ENCODE measurements around the gene AMDHD2. TPM values are rescaled to one million over a fixed set of nuclear protein-coding genes. Genes with fewer than 3 reads are reported as not detected.
"Not testable (repeated sequence)": the region's sequence is repeated elsewhere in the genome, so short reads cannot be mapped to it uniquely, and the experiment has no call there.

Gene AMDHD2
- total and polyA plus RNA-seq, 10 donors, result 37.8 to 94.0 (median 70.6) TPM

DNA sequence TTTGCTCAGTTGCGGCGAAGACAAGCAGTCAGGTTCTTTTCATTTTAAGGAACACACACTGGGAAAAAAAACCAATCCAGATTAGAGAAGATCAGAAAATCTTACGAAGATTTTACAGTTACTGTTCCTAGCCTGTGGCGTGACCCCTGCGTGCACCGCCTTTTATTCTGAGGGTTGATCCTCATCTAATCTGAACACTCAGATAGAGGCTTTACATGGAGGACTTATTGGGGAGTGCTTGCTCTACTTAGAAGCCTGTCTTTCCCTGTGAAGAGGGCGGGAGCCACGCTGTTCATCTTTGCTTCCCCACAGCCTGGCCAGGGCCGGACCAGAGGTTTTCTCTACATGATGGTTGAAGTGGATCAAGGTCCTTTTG is 43.8 kb upstream of the AMDHD2 start:
- 92 to 93% (median 93%) methylated on average over 9 of the region's 9 CpGs for WGBS, 5 donors
- TF ChIP-seq, protein P1, sequence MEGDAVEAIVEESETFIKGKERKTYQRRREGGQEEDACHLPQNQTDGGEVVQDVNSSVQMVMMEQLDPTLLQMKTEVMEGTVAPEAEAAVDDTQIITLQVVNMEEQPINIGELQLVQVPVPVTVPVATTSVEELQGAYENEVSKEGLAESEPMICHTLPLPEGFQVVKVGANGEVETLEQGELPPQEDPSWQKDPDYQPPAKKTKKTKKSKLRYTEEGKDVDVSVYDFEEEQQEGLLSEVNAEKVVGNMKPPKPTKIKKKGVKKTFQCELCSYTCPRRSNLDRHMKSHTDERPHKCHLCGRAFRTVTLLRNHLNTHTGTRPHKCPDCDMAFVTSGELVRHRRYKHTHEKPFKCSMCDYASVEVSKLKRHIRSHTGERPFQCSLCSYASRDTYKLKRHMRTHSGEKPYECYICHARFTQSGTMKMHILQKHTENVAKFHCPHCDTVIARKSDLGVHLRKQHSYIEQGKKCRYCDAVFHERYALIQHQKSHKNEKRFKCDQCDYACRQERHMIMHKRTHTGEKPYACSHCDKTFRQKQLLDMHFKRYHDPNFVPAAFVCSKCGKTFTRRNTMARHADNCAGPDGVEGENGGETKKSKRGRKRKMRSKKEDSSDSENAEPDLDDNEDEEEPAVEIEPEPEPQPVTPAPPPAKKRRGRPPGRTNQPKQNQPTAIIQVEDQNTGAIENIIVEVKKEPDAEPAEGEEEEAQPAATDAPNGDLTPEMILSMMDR (IDR thresholded peaks at IDR 0.05 in 8 of 11, conservative IDR thresholded peaks at IDR 0.05 in 3 of 11), result no peak
- TF ChIP-seq POLR2A (IDR thresholded peaks at IDR 0.05) (no peak), POLR2AphosphoS5 (IDR thresholded peaks at IDR 0.05) (no peak)
- Histone ChIP-seq H3K4me3 (peak overlapping the region in 1 of 8 donors; percentile 93), H3K9me3 (no peaks in the 10 kb centered on the region), H3K4me1 (peaks cover 7 to 56% (median 39%) of the 10 kb centered on the region in 6 donors), H3K27me3 (replicated peaks in 1 of 7) (peaks cover 0 to 31% (median 24%) of the 10 kb centered on the region in 7 donors), H3K36me3 (peaks cover 0 to 13% (median 0%) of the 10 kb centered on the region in 6 donors), H3K27ac (no peak overlapping the region)
- no peak for DNase-seq
- intact Hi-C loops (cut with DNase I; ENCODE audit: low total_unique reads), result no loop called here

DNA sequence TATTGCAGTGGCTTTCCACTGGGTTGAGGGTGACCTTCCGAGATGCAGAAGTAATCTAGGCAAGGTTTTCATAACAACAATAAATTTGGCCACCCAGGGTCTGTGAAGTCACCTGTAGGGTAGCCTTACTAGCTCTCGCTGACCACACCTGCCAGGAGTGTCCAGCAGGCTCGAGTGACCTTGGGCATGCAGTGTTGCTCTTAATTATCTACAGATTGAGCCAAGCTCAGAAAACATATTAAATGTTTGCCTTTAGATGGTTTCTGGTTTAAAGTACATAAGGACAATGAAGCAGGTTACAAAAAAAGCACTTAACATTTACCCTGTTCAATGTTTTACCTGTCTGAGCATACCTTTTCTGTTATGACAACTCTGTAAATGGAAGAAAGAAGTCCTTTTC is 43.4 kb upstream of the AMDHD2 start:
- TF ChIP-seq POLR2AphosphoS5 (IDR thresholded peaks at IDR 0.05) (no peak), POLR2A (IDR thresholded peaks at IDR 0.05) (no peak)
- TF ChIP-seq, protein P1 (IDR thresholded peaks at IDR 0.05 in 8 of 11, conservative IDR thresholded peaks at IDR 0.05 in 3 of 11), result no peak
- intact Hi-C loops (cut with DNase I; ENCODE audit: low total_unique reads), result no loop called here
- peaks cover 0 to 27% (median 20%) of the 10 kb centered on the region in 7 donors for H3K27me3 ChIP-seq (replicated peaks in 1 of 7)
- peaks cover 0 to 13% (median 0%) of the 10 kb centered on the region in 6 donors for H3K36me3 ChIP-seq
- H3K9me3 ChIP-seq, result no peaks in the 10 kb centered on the region
- DNase-seq, result no peak
- H3K27ac ChIP-seq, result no peak overlapping the region
- WGBS, 5 donors, result 83 to 94% (median 89%) methylated on average over 3 of the region's 3 CpGs
- peaks cover 7 to 52% (median 35%) of the 10 kb centered on the region in 6 donors for H3K4me1 ChIP-seq
- H3K4me3 ChIP-seq, result no peak overlapping the region

DNA sequence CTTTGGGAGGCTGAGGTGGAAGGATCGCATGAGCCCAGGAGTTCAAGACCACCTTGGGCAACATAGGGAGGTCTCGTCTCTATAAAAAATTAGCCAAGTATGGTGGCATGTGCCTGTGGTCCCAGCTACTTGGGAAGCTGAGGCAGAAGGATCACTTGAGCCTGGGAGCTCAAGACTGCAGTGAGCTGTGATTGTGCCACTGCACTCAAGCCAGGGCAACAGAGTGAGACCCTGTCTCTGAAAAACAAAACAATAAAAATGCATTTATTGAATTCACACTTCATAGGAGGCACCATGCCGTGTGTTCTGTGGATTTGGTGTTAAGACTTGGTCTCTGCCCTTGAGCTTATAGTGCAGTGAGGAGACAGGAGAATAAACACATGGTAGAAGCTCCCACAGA is 42.8 kb upstream of the AMDHD2 start:
- H3K27ac ChIP-seq, result no peak overlapping the region
- no peak for DNase-seq
- 94 to 98% (median 97%) methylated on average over 3 of the region's 3 CpGs for WGBS, 5 donors

DNA sequence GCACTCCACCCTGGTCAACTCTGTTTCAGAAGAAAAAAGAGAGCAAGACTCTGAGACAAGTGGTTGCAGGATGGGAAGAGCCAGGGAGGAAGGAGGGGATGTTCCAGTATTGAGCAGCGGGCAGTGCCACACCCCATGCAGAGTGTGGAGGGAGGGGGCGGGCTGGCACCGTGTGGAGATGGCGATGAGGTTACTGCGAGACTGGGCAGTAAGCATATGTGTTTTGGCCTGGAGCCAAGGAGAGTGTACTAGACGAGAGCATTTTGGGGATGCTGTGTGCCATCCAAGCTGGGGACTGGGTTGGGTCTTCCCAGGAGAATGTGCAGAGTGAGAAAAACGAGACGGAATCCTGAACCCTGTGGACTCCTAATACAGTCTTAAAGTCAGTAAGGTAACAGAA is 41.9 kb upstream of the AMDHD2 start:
- Histone ChIP-seq H3K9me3 (no peaks in the 10 kb centered on the region), H3K27me3 (replicated peaks in 1 of 7) (peaks cover 0 to 12% (median 4%) of the 10 kb centered on the region in 7 donors), H3K36me3 (peaks cover 0 to 13% (median 0%) of the 10 kb centered on the region in 6 donors), H3K4me3 (no peak overlapping the region), H3K4me1 (peaks cover 7 to 50% (median 24%) of the 10 kb centered on the region in 6 donors), H3K27ac (no peak overlapping the region)
- intact Hi-C loops (cut with DNase I; ENCODE audit: low total_unique reads), result no loop called here
- 74 to 86% (median 80%) methylated on average over 8 of the region's 8 CpGs for WGBS, 5 donors
- DNase-seq, result no peak
- TF ChIP-seq POLR2AphosphoS5 (IDR thresholded peaks at IDR 0.05), result no peak
- TF ChIP-seq POLR2A (IDR thresholded peaks at IDR 0.05), result no peak
- TF ChIP-seq, protein P1 (IDR thresholded peaks at IDR 0.05 in 8 of 11, conservative IDR thresholded peaks at IDR 0.05 in 3 of 11), result no peak

More for the DNA sequence above, 42.8 kb upstream of the AMDHD2 start:
- Histone ChIP-seq H3K36me3 (peaks cover 0 to 13% (median 0%) of the 10 kb centered on the region in 6 donors), H3K4me3 (no peak overlapping the region), H3K9me3 (no peaks in the 10 kb centered on the region), H3K4me1 (peaks cover 7 to 50% (median 29%) of the 10 kb centered on the region in 6 donors), H3K27me3 (replicated peaks in 1 of 7) (peaks cover 0 to 21% (median 14%) of the 10 kb centered on the region in 7 donors)
- intact Hi-C loops (cut with DNase I; ENCODE audit: low total_unique reads), result no loop called here
- TF ChIP-seq, protein P1 (IDR thresholded peaks at IDR 0.05 in 8 of 11, conservative IDR thresholded peaks at IDR 0.05 in 3 of 11), result no peak
- TF ChIP-seq POLR2A (IDR thresholded peaks at IDR 0.05) (no peak), POLR2AphosphoS5 (IDR thresholded peaks at IDR 0.05) (no peak)

DNA sequence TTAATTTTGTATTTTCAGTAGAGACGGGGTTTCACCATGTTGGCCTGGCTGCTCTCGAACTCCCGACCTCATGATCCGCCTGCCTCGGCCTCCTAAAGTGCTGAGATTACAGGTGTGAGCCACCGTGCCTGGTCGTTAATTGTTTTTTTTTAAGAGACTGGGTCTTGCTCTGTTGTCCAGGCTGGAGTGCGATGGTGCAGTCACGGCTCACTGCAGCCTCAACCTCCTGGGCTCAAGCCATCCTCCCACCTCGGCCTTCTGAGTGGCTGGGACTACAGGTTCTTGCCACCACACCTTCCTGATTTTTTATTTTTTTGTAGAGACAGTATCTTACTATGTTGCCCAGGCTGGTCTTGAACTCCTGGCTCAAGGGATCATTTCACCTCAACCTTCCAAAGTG is 40.2 kb upstream of the AMDHD2 start:
- intact Hi-C loops (cut with DNase I; ENCODE audit: low total_unique reads); H3K27me3 ChIP-seq (replicated peaks in 1 of 7); DNase-seq; H3K4me3 ChIP-seq; H3K27ac ChIP-seq; H3K9me3 ChIP-seq: not testable (repeated sequence)
- 92 to 98% (median 94%) methylated on average over 10 of the region's 10 CpGs for WGBS, 5 donors
- Histone ChIP-seq H3K4me1 (peaks cover 4 to 51% (median 12%) of the 10 kb centered on the region in 6 donors), H3K36me3 (peaks cover 0 to 13% (median 0%) of the 10 kb centered on the region in 6 donors)
